NCI-H524 treated with DMSO at 0.1 percent for 48 hours (cell line): ENCODE measurements around the gene EFCAB6.

Source experiments
- DNase-seq: peaks from one replicate; lab custom pipeline; 2025; lab: John Stamatoyannopoulos, UW

The EFCAB6 gene

GRCh38 chr22:43502306-43502874 is 309.7 kb downstream of the EFCAB6 start:
- peak; percentile 70 for DNase-seq

GRCh38 chr22:43501878-43502277 is 310.2 kb downstream of the EFCAB6 start:
- peak; percentile 70 for DNase-seq

GRCh38 chr22:43500792-43501785 is 311.0 kb downstream of the EFCAB6 start:
- DNase-seq, result no peak

DNA sequence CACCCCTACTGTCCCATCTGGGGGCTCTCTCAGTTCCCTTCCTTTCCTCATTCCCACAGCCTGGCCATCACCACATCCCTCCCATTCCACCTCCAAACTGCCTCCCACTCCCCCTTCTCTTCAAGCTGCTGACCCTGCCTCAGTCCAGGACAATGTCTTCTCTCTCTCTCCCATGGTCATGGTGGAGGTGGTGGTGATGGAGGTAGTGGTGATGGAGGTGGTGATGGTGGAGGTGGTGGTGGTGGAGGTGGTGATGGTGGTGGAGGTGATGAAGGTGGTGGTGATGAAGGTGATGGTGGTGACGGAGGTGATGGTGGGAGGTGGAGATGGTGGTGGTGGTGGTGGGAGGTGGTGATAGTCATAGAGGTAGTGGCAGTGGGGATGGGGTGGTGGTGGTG is 313.2 kb downstream of the EFCAB6 start:
- DNase-seq, result no peak

DNA sequence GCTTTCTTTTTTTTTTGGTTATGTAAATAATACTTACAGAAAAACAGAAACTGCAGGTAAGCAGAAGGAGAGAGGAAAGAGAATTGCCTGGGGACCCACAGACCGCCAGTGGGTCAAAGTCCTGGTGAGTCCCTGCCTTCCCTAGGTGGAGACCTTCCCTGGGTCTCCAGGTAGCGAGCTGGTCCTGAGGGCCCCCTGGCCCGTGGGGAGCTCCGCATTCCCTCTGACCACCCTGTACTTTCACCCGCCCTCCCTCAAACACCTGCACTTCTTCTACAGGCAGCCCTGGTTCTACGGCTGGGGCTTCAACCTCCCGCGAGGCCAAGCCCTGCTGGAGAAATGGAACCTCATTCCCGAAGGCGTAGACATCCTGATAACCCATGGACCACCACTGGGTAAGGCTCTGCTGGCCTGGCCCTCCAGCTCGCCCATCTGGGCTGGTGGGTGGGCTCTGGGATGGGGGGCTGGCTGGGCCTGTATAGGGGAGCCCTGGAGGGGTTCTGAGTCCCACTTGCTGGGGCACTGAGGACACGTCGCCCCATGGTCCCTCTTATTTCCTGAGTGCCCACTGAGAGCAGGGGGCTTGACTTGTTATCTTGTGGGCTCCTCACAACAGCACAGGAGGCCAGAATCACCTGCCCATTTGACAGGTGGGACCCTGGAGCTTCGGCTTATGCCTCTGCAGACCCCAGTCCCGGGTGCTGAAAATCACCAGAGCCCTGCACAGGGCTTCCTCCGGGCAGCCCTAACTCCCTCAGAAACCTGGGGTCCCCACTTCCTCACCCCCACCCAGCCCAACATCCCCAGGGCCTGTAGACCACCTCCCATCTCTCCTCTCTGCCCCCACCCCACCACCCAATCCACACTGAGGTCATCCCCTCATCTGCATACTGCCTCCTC is 313.9 kb downstream of the EFCAB6 start:
- DNase-seq, result no peak

DNA sequence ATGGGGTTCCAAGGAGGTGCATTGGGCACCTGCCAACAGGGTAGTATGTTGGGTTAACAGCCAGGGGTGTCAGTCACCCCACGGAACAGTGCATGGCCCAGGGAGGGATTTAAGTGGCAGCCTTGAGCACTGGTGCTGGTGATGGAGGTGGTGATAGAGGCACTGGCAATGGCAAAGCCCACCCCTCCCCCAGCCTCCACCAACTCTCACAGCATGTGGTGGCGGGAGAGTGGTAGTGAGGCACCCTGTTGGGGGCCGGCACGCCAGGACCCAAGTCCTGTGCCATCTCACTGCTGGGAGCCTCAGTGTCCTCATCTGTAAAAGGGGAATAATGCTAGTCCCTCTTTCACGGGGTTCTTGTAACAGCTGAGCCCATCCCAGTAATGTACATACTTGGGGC is 318.8 kb downstream of the EFCAB6 start:
- no peak for DNase-seq

DNA sequence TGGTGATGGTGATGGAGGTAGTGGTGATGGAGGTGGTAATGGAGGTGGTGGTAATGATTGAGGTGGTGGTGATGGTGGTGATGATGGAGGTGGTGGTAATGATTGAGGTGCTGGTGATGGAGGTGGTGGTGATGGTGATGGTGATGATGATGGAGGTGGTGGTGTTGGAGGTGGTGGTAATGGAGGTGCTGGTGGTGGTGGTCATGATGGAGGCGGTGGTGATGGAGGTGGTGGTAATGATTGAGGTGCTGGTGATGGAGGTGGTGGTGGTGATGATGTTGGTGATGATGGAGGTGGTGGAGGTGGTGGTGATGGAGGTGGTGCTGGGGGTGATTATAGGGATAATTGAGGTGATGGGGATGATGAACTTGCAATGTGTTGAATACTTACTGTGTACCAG is 320.4 kb downstream of the EFCAB6 start:
- DNase-seq, result no peak

DNA sequence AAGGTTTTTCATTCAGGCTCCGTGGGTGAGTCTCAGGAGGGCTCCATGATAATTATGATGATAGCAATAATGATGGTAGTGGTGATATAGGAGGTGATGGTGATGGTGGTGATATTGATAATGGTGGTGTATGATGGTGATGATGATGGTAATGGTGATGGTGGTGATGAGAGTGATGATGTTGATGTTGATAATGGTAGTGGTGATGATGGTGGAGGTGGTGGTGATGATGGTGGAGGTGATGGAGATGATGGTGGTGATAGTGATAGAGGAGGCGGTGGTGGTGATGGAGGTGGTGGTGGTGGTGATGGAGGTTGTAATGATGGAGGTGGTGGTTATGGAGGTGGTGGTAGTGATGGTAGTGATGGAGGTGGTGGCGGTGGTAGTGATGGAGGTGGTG is 320.9 kb downstream of the EFCAB6 start:
- DNase-seq, result no peak

GRCh38 chr22:43490311-43490710 is 321.8 kb downstream of the EFCAB6 start:
- no peak for DNase-seq

DNA sequence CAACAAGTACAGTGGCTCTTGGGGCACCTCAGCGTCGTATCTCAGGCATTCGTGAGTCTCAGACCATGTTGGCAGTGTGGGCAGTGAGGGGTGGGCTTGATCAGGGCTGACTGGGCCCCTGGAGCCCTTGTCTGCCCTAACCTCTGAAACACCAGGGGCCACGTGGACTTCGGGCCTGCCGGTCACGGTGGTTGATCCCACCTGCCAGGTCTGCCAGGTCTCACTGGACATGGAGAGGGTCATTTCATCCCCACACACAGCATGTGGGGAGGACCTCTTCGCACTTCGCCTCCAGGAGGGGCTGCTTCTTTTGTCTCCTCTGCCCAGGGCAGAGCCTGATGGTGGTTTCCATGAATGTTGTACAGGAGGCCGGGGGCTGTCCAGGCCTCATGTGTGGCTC is 323.2 kb downstream of the EFCAB6 start:
- DNase-seq, result no peak

GRCh38 chr22:43488031-43488866 is 323.9 kb downstream of the EFCAB6 start:
- DNase-seq, result no peak

DNA sequence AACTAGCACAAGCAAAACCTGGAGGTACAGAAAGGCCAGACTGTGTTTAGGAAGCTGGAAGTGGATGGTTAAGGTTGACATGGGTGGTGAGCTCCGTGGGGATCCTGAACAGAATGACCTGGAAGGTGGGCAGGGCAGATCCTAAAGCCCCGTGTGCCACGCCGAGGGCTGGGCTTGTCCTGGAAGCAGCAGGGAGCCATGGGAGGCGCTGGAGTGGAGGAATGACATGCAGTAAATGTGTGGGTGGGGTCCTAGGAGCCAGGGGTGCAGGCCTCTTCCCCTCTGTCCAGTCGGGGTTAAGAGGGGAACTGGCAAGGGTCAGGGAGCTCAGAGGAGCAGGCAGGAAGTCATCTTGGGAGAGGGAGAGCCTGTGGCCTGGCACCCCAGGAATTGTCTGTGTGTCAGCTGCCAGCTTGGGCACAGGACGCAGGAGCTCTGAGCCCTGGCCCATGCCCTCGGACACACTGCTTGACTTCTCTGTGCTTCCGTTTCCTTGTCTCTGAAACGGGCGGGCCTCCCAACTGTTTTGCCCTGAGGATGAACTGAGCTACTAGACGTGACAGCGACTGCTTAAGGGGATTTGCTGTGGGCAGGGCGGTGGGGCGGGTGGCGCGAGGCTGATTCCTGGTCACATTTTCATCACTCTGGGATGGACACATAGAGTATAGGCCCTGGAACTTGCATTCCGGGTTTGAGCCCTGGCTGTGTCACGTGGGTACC is 324.6 kb downstream of the EFCAB6 start:
- no peak for DNase-seq

DNA sequence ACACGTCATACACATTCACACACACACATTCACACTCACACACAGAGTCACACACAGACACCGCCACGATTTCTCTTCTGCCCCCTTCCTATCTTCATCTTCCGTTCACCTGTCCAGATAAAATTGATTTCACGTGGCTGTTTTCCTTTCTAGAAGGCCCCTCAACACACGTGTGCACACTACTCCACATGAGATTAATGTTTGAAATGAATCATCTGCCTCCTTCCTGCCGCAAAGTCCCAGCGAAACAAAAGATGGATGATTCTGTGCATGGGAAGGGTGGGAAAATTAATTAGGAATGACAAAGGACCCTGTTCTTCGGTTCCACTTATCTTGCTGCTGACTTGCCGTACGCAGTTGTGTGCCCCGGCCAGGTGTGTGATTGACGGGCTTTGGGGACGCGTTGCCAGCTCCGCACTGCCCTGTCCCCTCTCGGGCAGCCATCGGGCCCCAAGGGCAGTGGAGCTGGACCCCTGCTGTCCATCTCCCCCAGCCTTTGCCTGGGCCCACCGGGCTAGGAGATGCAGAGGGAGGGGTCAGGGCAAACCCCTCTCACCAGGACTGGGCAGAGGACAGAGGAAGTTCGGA is 326.5 kb downstream of the EFCAB6 start:
- no peak for DNase-seq

DNA sequence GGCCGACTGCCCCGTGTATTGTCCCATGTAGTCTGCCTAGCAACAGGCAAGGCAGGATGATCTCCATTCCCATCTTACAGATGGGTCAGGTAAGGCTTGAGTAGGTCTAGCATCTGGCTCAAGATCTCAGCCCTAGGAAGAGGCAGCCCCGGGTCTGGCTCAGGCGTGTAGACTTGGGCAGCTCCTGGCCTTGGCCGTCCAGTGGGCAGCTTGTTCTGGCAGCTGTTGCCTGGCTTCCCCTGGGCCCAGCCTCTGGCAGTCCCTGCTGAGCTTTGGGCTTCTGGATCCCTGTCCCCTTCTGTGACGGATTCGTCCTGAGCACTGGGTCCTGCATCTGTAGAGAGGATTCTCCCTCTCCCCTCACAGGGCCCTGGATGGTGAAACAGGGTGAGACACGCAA is 327.9 kb downstream of the EFCAB6 start:
- no peak for DNase-seq

GRCh38 chr22:43483669-43484068 is 328.4 kb downstream of the EFCAB6 start:
- no peak for DNase-seq

GRCh38 chr22:43483266-43483665 is 328.8 kb downstream of the EFCAB6 start:
- no peak for DNase-seq

- DNase-seq, result no peak
Measured at GRCh38 chr22:43482318-43482625, 329.8 kb downstream of the EFCAB6 start.

DNA sequence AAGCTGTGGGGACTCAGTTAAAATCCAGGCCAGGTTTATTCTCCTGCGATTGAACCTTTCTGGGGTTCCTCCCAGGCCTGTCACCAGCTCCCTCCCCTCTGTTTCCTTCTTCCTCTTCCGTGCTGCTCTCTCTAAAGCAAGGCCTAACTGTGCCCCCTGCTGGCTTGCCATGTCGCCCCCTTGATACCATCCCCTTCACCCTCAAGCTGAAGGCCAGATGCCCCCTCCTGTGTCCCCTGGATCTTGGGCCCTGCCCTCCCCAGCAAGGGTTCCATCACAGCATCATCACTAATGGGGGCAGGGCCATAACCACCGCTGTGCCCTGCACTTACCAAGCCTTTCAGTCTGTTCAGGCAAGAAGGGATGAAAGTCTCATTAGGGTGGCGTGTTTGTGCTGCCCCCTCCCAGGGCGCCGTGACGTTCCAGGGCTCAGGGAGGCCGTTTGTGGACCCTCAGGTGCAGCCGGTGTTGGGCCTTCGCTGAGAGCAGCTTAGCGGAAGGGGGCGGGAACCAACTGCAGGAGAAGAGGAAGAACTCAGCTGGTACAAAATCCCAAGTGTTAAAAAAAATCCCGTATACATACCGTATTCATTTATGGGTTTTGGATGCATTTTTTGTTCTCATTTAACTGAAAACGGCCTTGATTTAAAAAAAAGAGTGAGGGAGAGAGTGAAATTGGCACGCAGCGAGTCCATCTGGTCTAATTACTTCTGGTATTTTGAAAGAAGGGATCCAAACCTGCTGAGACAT is 330.4 kb downstream of the EFCAB6 start:
- DNase-seq, result no peak

GRCh38 chr22:43479962-43480361 is 332.1 kb downstream of the EFCAB6 start:
- no peak for DNase-seq
